CD4-positive, CD25-positive, alpha-beta regulatory T cell (primary cell): ENCODE data around the gene RNF126. TPM values are rescaled to one million over a fixed set of nuclear protein-coding genes. Genes with fewer than 3 reads are reported as not detected.

Source experiments
- ATAC-seq, 2 donors: fragments of 150-1000 bp; cut with Tn5 transposase; one replicate each; pipeline ENCODE4 v1.10.0; 2021; ENCODE audit warnings: low read depth in 2 of 2, moderate number of reproducible peaks in 2 of 2, moderate library complexity in 1 of 2
- DNase-seq, 3 donors: peaks; one replicate each; pipeline versions ENCODE4 v3.0.0 to v3.0.0-alpha.2; 2012 to 2022; ENCODE audit warnings: mixed read lengths in 1 of 3
- H3K27ac ChIP-seq: one replicate; pipeline ENCODE4 v1.7.0; 2013; ENCODE audit warnings: mild to moderate bottlenecking, low read length; ENCODE audit not compliant: insufficient read depth, poor library complexity, severe bottlenecking
- H3K27me3 ChIP-seq: one replicate; pipeline ENCODE4 v1.7.0; 2013; ENCODE audit warnings: low read length; ENCODE audit not compliant: control insufficient read depth, insufficient read depth
- H3K36me3 ChIP-seq: one replicate; pipeline ENCODE4 v1.7.0; 2013; ENCODE audit warnings: mild to moderate bottlenecking, low read length, moderate library complexity; ENCODE audit not compliant: control insufficient read depth, insufficient read depth
- H3K4me1 ChIP-seq: 2 replicates; pipeline ENCODE4 v1.7.0; 2013; ENCODE audit warnings: mild to moderate bottlenecking, low read length; ENCODE audit not compliant: insufficient read depth, control insufficient read depth, poor library complexity, severe bottlenecking
- H3K4me3 ChIP-seq: one replicate; pipeline ENCODE4 v1.7.0; 2013; ENCODE audit warnings: low read depth, mild to moderate bottlenecking, low read length, moderate library complexity
- H3K9me3 ChIP-seq, 2 experiments: 1 replicate in 1 of 2; 2 replicates in 1 of 2; pipeline ENCODE4 v1.7.0; 2013; ENCODE audit warnings: low read length in 2 of 2, mild to moderate bottlenecking in 1 of 2, moderate library complexity in 1 of 2; ENCODE audit not compliant: control insufficient read depth in 2 of 2
- H3K27ac Mint-ChIP-seq, 3 donors: one replicate each; pipeline ENCODE4 v1.8.0; 2020 to 2022; ENCODE audit warnings: mild to moderate bottlenecking in 3 of 3, mixed read lengths in 3 of 3, moderate library complexity in 2 of 3
- H3K27me3 Mint-ChIP-seq: one replicate; pipeline ENCODE4 v1.8.0; 2022; ENCODE audit warnings: mild to moderate bottlenecking, mixed read lengths
- H3K36me3 Mint-ChIP-seq: one replicate; pipeline ENCODE4 v1.8.0; 2020; ENCODE audit warnings: mixed read lengths
- H3K4me1 Mint-ChIP-seq, 4 donors: one replicate each; pipeline ENCODE4 v1.8.0; 2020 to 2022; ENCODE audit warnings: mixed read lengths in 4 of 4, mild to moderate bottlenecking in 1 of 4
- H3K4me3 Mint-ChIP-seq, 4 donors: one replicate each; pipeline ENCODE4 v1.8.0; 2020 to 2022; ENCODE audit warnings: mild to moderate bottlenecking in 4 of 4, mixed read lengths in 4 of 4, moderate library complexity in 3 of 4
- H3K9me3 Mint-ChIP-seq, 7 donors: one replicate each; pipeline ENCODE4 v1.8.0; 2020 to 2022; ENCODE audit warnings: mixed read lengths in 7 of 7, mild to moderate bottlenecking in 3 of 7, moderate library complexity in 2 of 7
- polyA plus RNA-seq, 4 donors: library from polyadenylated mRNA; unstranded; fragments of 300-500 nt; fragmentation: Illumina TruSeq; gene quantifications; one replicate each; pipeline ENCODE4 v1.2.3, GENCODE V29; 2021
- total RNA-seq: library from RNA; stranded (reverse); gene quantifications from one replicate; pipeline ENCODE4 v1.2.3, GENCODE V29; 2022

RNF126 gene
- total and polyA plus RNA-seq, 5 donors from 2014 or later, result 57.2 to 124 (median 78.5) TPM

- no peak overlapping the region for H3K27ac Mint-ChIP-seq
- Histone ChIP-seq H3K27me3 (no peaks in the 10 kb centered on the region), H3K4me1 (peaks cover 2% of the 10 kb centered on the region), H3K36me3 (peaks cover 9% of the 10 kb centered on the region), H3K4me3 (no peak overlapping the region), H3K9me3 (no peaks in the 10 kb centered on the region), H3K27ac (no peak overlapping the region)
- DNase-seq (no peak), ATAC-seq (no peak)
- H3K9me3 Mint-ChIP-seq, result peaks cover 0 to 2% (median 0%) of the 10 kb centered on the region in 7 donors
- peaks cover 8% of the 10 kb centered on the region for H3K36me3 Mint-ChIP-seq
- peaks cover 8% of the 10 kb centered on the region for H3K27me3 Mint-ChIP-seq
- H3K4me3 Mint-ChIP-seq, result no peak overlapping the region
- peaks cover 0 to 6% (median 2%) of the 10 kb centered on the region in 4 donors for H3K4me1 Mint-ChIP-seq
These were observed 44.2 kb downstream of the RNF126 start for GRCh38 chr19:618674-619285.

- Mint-ChIP-seq H3K4me3 (no peak overlapping the region), H3K27me3 (peaks cover 8% of the 10 kb centered on the region), H3K27ac (no peak overlapping the region), H3K36me3 (peaks cover 8% of the 10 kb centered on the region), H3K9me3 (peaks cover 0 to 2% (median 0%) of the 10 kb centered on the region in 7 donors), H3K4me1 (peaks cover 0 to 6% (median 2%) of the 10 kb centered on the region in 4 donors)
- Histone ChIP-seq H3K4me1 (peaks cover 2% of the 10 kb centered on the region), H3K4me3 (no peak overlapping the region), H3K27ac (no peak overlapping the region), H3K9me3 (no peaks in the 10 kb centered on the region), H3K27me3 (no peaks in the 10 kb centered on the region), H3K36me3 (peaks cover 8% of the 10 kb centered on the region)
- DNase-seq, result no peak
- no peak for ATAC-seq
These were observed 44.8 kb downstream of the RNF126 start for GRCh38 chr19:618247-618619.

GRCh38 chr19:617551-618246, 45.3 kb downstream of the RNF126 start:
- Histone ChIP-seq H3K27me3 (no peaks in the 10 kb centered on the region), H3K4me1 (peaks cover 2% of the 10 kb centered on the region), H3K9me3 (no peaks in the 10 kb centered on the region), H3K4me3 (no peak overlapping the region), H3K36me3 (peaks cover 8% of the 10 kb centered on the region), H3K27ac (no peak overlapping the region)
- Mint-ChIP-seq H3K4me1 (peaks cover 0 to 8% (median 3%) of the 10 kb centered on the region in 4 donors), H3K27ac (no peak overlapping the region), H3K36me3 (peaks cover 8% of the 10 kb centered on the region), H3K9me3 (peaks cover 0 to 2% (median 0%) of the 10 kb centered on the region in 7 donors), H3K27me3 (peaks cover 8% of the 10 kb centered on the region), H3K4me3 (no peak overlapping the region)
- ATAC-seq, result no peak
- DNase-seq, result no peak

GRCh38 chr19:616747-617526, 46.1 kb downstream of the RNF126 start:
- no peak for DNase-seq
- H3K36me3 Mint-ChIP-seq, result peaks cover 8% of the 10 kb centered on the region
- H3K4me1 Mint-ChIP-seq, result peaks cover 0 to 8% (median 3%) of the 10 kb centered on the region in 4 donors
- no peak overlapping the region for H3K27ac Mint-ChIP-seq
- H3K4me3 Mint-ChIP-seq, result no peak overlapping the region
- H3K27ac ChIP-seq, result no peak overlapping the region
- H3K9me3 Mint-ChIP-seq, result peaks cover 0 to 2% (median 0%) of the 10 kb centered on the region in 7 donors
- H3K4me3 ChIP-seq, result no peak overlapping the region
- H3K27me3 Mint-ChIP-seq, result peaks cover 8% of the 10 kb centered on the region
- peaks cover 3% of the 10 kb centered on the region for H3K4me1 ChIP-seq
- peaks cover 8% of the 10 kb centered on the region for H3K36me3 ChIP-seq
- H3K9me3 ChIP-seq, result no peaks in the 10 kb centered on the region
- no peak for ATAC-seq
- no peaks in the 10 kb centered on the region for H3K27me3 ChIP-seq

- DNase-seq (no peak), ATAC-seq (no peak)
- Mint-ChIP-seq H3K36me3 (peaks cover 8% of the 10 kb centered on the region), H3K9me3 (peaks cover 0 to 2% (median 0%) of the 10 kb centered on the region in 7 donors), H3K4me3 (no peak overlapping the region), H3K27me3 (peaks cover 14% of the 10 kb centered on the region), H3K27ac (no peak overlapping the region), H3K4me1 (peaks cover 0 to 14% (median 7%) of the 10 kb centered on the region in 4 donors)
- Histone ChIP-seq H3K27ac (no peak overlapping the region), H3K27me3 (no peaks in the 10 kb centered on the region), H3K36me3 (peaks cover 8% of the 10 kb centered on the region), H3K4me1 (peaks cover 10% of the 10 kb centered on the region), H3K9me3 (no peaks in the 10 kb centered on the region), H3K4me3 (no peak overlapping the region)
These were observed 46.8 kb downstream of the RNF126 start for GRCh38 chr19:616062-616700.

DNA sequence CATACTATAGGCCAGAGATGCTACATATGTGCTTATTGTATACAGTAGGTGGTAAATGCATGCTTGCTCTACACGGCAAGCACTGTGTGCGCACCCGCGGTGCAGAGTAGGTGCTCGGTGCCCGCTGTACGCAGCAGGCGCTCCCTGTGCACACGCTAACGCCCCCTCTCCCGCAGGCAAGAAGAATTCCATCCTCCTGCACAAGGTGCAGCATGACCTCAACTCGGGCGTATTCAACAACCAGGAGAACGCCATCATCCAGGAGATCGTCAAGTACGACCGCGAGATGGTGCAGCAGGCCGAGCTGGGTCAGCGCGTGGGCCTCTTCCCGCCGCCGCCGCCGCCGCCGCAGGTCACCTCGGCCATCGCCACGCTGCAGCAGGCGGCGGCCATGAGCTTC, 47.4 kb downstream of the RNF126 start:
- Mint-ChIP-seq H3K27me3 (peaks cover 14% of the 10 kb centered on the region), H3K36me3 (peaks cover 8% of the 10 kb centered on the region), H3K27ac (no peak overlapping the region), H3K9me3 (peaks cover 0 to 2% (median 0%) of the 10 kb centered on the region in 7 donors), H3K4me1 (peaks cover 0 to 19% (median 11%) of the 10 kb centered on the region in 4 donors), H3K4me3 (peak overlapping the region; percentile 61 to 78 (median 66))
- H3K4me1 ChIP-seq, result peaks cover 16% of the 10 kb centered on the region
- no peaks in the 10 kb centered on the region for H3K9me3 ChIP-seq
- ATAC-seq (no peak), DNase-seq (no peak)
- H3K27ac ChIP-seq, result no peak overlapping the region
- no peaks in the 10 kb centered on the region for H3K27me3 ChIP-seq
- no peak overlapping the region for H3K4me3 ChIP-seq
- peaks cover 8% of the 10 kb centered on the region for H3K36me3 ChIP-seq

DNA sequence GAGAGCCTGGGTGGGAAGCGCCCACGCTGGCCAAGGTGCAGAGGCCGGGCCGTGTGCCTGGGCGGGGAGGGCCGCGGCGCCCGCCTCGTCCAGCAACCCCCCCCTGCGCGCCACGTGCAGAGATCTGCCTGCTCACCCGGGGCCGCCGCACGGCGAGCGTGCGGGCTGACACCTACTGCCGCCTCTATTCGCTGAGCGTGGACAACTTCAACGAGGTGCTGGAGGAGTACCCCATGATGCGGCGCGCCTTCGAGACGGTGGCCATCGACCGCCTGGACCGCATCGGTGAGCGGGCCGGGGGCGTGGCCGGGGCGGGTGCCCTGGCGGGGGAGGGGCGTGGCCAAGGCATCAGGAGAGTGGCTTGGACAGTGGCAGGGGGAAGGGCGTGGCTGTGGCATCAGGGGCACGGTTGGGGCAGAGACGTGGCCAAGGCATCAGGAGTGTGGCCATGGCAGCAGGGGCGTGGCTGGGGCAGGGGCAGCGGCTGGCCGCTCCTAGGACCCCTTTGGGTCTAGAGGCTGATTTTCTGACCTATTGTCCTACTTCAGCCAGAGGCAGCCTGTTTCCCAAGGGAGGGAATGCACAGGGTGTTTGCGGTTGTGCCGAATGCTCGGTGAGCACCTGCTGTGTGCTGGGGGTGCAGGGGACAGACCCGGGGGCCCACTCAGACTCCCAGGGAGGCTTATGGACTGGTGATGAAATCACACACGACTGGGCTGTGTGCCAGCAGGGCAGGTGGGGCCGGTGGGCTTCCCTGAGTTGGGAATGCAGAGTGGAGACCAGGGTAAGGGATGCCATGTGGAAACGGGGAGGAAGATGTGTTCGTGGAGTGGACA, 49.1 kb downstream of the RNF126 start:
- H3K27ac Mint-ChIP-seq, result no peak overlapping the region

More for the DNA sequence above, 49.1 kb downstream of the RNF126 start:
- DNase-seq (no peak), ATAC-seq (no peak)
- Mint-ChIP-seq H3K4me3 (no peak overlapping the region), H3K9me3 (peaks cover 0 to 2% (median 0%) of the 10 kb centered on the region in 7 donors), H3K36me3 (peaks cover 7% of the 10 kb centered on the region), H3K27me3 (peaks cover 14% of the 10 kb centered on the region), H3K4me1 (peaks cover 0 to 22% (median 11%) of the 10 kb centered on the region in 4 donors)
- no peak overlapping the region for H3K27ac ChIP-seq
- H3K36me3 ChIP-seq, result peaks cover 4% of the 10 kb centered on the region
- H3K4me3 ChIP-seq, result no peak overlapping the region
- no peaks in the 10 kb centered on the region for H3K9me3 ChIP-seq
- peaks cover 29% of the 10 kb centered on the region for H3K4me1 ChIP-seq
- no peaks in the 10 kb centered on the region for H3K27me3 ChIP-seq
